ENCODE measurements around the gene SCLT1.
A peak's percentile ranks its signal among the peaks of the same experiment; 100 is the strongest.
"Not testable (repeated sequence)": the region's sequence is repeated elsewhere in the genome, so short reads cannot be mapped to it uniquely, and the experiment has no call there.

The SCLT1 gene

DNA sequence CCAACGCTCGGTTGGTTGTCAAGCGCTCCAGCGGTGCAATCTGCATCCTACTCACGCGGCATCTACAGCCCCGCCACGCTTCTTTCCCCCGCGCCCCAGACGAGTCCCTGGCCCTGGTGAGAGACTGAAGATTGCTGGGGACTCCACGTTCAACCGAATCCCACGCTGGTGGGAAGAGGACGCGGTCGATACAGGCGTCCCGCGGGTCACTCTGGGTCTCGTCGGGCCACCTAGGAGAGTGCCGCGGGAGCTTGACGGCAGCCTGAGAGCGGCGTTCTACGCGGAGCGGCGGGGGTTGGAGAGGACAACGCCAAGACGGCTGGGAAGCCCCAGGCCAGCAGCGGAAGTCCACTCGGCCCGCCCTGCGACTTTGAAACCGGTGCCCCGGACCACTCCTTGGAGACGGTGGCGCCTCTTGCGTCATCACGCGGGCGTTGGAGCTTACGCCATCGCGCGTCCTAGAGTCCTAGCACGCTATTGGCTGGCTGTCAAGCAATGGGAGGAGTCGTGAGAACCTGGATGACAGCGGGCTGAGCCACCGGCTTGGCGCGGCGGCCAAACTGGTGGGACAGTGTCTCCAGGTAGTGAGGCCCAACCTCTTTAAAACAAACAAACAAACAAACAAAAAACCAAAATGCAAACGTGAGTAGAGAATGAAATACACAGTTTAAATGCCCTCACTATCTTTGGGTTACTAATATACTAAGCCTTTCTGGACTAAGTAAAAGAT lies at the start of gene SCLT1:
SCLT1 (minus strand) TSS at position 349 of the 730 bp plus-strand sequence. CDS start 436 bp downstream, outside the sequence.
- DNase-seq, result peak; percentile 96 to 97

GRCh38 chr4:129140521-129140920 lies 47.2 kb upstream of the SCLT1 start:
- DNase-seq, result no peak

GRCh38 chr4:129138810-129139496 lies 45.6 kb upstream of the SCLT1 start:
- no peak for DNase-seq

GRCh38 chr4:129136433-129136832 lies 43.1 kb upstream of the SCLT1 start:
- DNase-seq, result no peak

GRCh38 chr4:129131343-129131742 lies 38.0 kb upstream of the SCLT1 start:
- DNase-seq, result no peak

- DNase-seq, result no peak
Measured at GRCh38 chr4:129129143-129129542, 35.8 kb upstream of the SCLT1 start.

DNA sequence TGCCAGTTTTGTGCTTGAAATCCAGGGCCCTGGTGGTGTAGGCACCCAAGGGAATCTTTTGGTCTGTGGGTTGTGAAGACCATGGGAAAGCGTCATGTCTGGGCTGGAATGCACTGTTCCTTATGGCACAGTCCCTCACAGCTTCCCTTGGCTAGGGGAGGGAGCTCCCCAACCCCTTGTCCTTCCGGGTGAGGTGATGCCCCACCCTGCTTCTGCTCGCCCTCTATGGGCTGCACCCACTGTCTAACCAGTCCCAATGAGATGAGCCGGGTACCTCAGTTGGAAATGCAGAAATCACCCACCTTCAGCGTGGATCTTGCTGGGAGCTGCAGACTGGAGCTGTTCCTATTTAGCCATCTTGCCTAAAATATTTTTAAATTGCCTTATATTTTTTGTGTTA lies 33.3 kb upstream of the SCLT1 start:
- DNase-seq, result not testable (repeated sequence)

DNA sequence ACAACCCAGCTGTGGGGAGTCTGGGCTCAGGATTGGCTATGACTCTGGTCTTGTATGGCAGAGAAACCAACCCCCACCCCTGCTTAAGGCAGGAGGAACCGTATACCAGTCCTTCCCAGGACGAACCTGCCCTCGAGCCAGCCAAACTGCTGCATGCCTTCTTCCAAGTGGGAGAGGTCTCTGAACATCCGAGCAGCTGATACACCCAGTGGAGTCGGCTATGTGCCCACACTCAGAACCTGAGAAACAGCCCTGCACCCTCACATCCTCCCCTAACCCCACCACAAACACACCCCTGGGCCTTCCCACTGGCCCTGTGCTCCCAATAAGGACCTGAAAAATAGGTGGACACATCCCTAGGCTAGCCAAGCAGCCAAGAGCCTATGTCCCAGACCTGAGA lies 24.4 kb upstream of the SCLT1 start:
- DNase-seq, result no peak

- no peak for DNase-seq
Measured at GRCh38 chr4:129113919-129114318, 20.6 kb upstream of the SCLT1 start.

- DNase-seq, result no peak
Measured at GRCh38 chr4:129113434-129113833, 20.1 kb upstream of the SCLT1 start.

- DNase-seq, result no peak
Measured at GRCh38 chr4:129111919-129112318, 18.6 kb upstream of the SCLT1 start.

GRCh38 chr4:129110931-129111330 lies 17.6 kb upstream of the SCLT1 start:
- DNase-seq, result no peak

GRCh38 chr4:129109965-129110824 lies 16.9 kb upstream of the SCLT1 start:
- no peak for DNase-seq

DNA sequence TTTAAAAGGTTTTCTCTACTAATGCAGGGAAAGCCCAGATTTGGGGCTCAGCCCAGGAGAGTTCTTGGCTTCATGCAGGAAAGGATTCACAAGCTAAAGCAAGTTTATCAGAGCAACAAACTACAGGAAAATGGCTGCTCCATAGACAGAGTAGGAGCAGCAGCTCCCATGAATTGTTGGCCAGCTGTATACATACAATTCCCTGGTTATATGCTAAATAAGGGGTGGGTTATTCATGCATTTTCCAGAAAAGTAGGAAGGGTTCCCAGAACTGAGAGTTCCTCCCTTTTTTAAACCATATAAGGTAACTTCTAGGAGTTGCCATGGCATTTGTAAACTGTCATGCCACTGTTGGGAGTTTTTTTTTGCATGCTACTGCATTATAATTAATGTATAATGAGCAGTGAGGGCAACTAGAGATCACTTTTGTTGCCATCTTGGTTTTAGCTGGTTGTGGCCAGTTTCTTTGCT lies 5.2 kb upstream of the SCLT1 start:
- DNase-seq, result no peak

DNA sequence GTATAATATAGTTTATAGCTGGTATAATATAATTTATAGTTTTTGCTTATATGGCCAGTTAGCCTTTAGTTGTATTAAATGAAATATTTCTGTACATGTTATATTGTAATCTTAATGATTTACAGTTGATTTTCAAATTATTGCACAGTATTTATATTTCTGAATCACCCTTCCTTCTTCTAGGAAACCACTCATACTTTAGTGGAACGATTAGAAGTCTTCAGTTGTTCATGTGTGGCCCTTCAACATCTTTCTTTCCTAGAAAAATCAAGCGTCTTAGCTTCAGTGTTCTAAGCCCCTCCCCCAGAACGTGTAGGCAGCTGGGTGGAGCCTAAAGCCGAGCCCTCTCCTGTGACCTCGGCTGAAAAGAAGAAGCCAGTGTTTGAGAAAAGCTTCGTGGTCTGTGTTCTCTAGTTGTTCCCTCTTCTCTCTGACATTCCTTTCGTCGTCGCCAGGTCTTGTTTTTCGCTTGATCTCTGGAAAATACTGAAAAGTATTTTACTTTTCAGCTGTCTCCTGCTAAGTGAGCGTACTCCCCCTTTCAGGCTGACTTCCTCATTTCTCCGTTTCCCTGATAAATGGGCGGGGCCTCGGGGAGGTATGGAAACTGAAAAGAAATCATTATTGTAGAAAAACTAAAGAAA lies 2.6 kb upstream of the SCLT1 start, which contains the start of gene C4orf33:
C4orf33 (plus strand) TSS at position 342 of the 644 bp plus-strand sequence. CDS start 6,459 bp downstream, outside the sequence.
- peak; percentile 75 to 81 for DNase-seq

DNA sequence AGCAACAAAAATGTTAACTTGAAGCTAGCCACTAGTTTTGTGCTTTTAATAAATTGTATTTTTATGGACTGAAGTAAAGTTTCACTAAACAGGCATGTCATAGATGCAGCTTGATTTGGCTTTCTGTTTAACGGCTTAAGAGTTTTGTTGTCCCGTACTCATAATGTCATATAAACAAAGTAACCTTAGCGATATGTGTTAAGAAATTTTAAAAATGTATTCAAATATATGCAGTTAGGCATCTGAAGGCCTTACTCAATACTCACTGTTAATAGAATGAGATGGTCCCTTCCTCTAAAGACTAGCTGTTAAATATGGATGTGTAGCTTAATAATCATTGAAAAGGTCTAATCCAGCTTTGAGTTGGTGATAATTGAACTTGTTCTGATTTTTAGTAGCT lies 1.0 kb upstream of the SCLT1 start:
- no peak for DNase-seq

- DNase-seq, result no peak
Measured at GRCh38 chr4:129092631-129093190, 628 bp downstream of the SCLT1 start.

GRCh38 chr4:129087516-129087915 lies 5.8 kb downstream of the SCLT1 start:
- no peak for DNase-seq

DNA sequence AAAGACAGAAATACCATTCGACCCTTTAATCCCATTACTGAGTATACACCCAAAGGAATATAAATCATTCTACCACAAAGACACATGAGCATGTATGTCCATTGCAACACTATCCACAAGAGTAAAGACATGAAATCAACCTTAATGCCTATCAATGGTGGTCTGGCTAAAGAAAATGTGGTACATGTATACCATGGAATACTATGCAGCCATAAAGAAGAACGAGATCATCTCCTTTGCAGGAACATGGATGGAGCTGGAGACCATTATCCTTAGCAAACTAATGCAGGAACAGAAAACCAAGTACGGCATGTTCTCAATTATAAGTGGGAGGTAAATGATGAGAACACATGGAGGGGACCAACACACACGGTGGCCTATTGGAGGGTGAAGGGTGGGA lies 7.9 kb downstream of the SCLT1 start:
- no peak for DNase-seq

DNA sequence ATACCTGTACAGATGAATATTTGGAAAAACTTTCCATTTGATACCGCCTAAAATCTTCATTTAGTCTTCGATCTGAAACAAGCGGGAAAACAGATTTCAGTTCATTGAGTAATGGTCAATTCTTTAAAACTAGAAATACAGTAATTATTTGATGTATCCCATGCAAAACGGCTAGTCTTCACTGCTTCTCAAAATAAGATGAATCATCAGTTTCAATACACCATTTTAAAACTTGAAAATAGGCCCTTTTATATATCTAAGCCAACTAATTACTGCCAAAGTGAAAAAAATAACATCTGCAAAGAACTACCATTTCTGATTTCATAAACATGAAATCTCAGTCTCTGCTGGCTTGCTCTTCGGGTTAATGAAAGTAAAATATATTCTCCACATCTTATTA lies 11.0 kb downstream of the SCLT1 start:
- DNase-seq, result no peak

DNA sequence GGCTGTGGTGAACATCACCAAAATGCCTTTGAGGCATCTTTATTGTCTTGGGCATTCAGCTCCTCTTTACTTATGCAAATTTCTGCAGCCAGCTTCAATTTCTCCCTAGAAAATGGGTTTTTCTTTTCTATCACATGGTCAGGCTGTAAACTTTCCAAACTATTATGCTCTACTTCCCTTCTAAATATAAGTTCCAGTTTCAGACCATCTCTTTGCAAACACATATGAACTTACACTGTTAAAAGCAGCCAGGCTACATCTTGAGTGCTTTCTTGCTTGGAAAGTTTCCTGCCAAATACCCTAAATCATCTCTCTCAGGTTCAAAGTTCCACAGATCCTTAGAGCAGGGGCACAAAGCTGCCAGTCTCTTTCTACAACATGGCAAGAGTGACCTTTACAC lies 13.2 kb downstream of the SCLT1 start:
- DNase-seq, result no peak

GRCh38 chr4:129077326-129077725 lies 16.0 kb downstream of the SCLT1 start:
- DNase-seq, result no peak

All from stimulated activated CD4-positive, alpha-beta T cell treated with anti-CD3 and anti-CD28 coated beads, Interleukin-2, amount 100 ng/mL, for 24 hours (primary cell).